SK-N-SH treated with all-trans-retinoic acid at 6 μM for 48 hours (cell line): ENCODE data around the gene ARVCF.

Experiments
- ARNTL ChIP-seq: fragments of 450-650 bp; formaldehyde crosslinking; IDR thresholded peaks from 2 replicates; pipeline ENCODE4 v1.5.0; 2020; ENCODE audit warnings: low read depth, mild to moderate bottlenecking, moderate library complexity, borderline replicate concordance
- ESRRG ChIP-seq: fragments of 250-450 bp; sonication (Bioruptor Pico); IDR thresholded peaks from 2 replicates; pipeline ENCODE4 v1.6.1; 2021; ENCODE audit warnings: mild to moderate bottlenecking
- ISL1 ChIP-seq: fragments of 250-450 bp; sonication (Bioruptor Pico); IDR thresholded peaks from 2 replicates; pipeline ENCODE4 v2.1.2; 2022; ENCODE audit warnings: mild to moderate bottlenecking, moderate library complexity
- OSR1 ChIP-seq: fragments of 250-450 bp; sonication (Bioruptor Pico); IDR thresholded peaks from 2 replicates; pipeline ENCODE4 v1.8.0; 2022; ENCODE audit warnings: moderate library complexity, mild to moderate bottlenecking, inconsistent platforms
- PPARA ChIP-seq: fragments of 250-450 bp; sonication (Bioruptor Pico); IDR thresholded peaks from 2 replicates; pipeline ENCODE4 v1.5.0; 2020; ENCODE audit warnings: mild to moderate bottlenecking, borderline replicate concordance
- TOX ChIP-seq: fragments of 250-450 bp; sonication (Bioruptor Pico); IDR thresholded peaks from 2 replicates; pipeline ENCODE4 v1.8.0; 2021; ENCODE audit warnings: mild to moderate bottlenecking, moderate library complexity, borderline replicate concordance
- ZC3H10 ChIP-seq: fragments of 250-450 bp; sonication (Bioruptor Pico); IDR thresholded peaks from 2 replicates; pipeline ENCODE4 v1.5.1; 2021; ENCODE audit warnings: mild to moderate bottlenecking, moderate library complexity
- ZFP30 ChIP-seq: fragments of 450-650 bp; formaldehyde crosslinking; IDR thresholded peaks from 2 replicates; pipeline ENCODE4 v1.5.0; 2022; ENCODE audit warnings: mild to moderate bottlenecking, moderate library complexity
- ZNF70 ChIP-seq: fragments of 450-650 bp; formaldehyde crosslinking; IDR thresholded peaks from 2 replicates; pipeline ENCODE4 v1.5.0; 2020; ENCODE audit warnings: mild to moderate bottlenecking, moderate library complexity
- ZNF8 ChIP-seq: fragments of 450-650 bp; formaldehyde crosslinking; IDR thresholded peaks from 2 replicates; pipeline ENCODE4 v1.5.0; 2020; ENCODE audit warnings: mild to moderate bottlenecking, moderate library complexity
- TF ChIP-seq, protein P1 (sequence below): fragments of 250-450 bp; sonication (Bioruptor Pico); IDR thresholded peaks from 2 replicates; pipeline ENCODE4 v1.8.0; 2020; ENCODE audit warnings: mild to moderate bottlenecking, moderate library complexity, borderline replicate concordance
- TF ChIP-seq, protein P2 (sequence below): fragments of 250-450 bp; sonication (Bioruptor Pico); IDR thresholded peaks from 2 replicates; pipeline ENCODE4 v1.8.0; 2021; ENCODE audit warnings: low read depth, mild to moderate bottlenecking, moderate library complexity, borderline replicate concordance

- no peak for TF ChIP-seq OSR1
- no peak for TF ChIP-seq ESRRG (CRISPR knock-in tag)
- no peak for TF ChIP-seq ZC3H10 (CRISPR knock-in tag)
- TF ChIP-seq, protein P1, sequence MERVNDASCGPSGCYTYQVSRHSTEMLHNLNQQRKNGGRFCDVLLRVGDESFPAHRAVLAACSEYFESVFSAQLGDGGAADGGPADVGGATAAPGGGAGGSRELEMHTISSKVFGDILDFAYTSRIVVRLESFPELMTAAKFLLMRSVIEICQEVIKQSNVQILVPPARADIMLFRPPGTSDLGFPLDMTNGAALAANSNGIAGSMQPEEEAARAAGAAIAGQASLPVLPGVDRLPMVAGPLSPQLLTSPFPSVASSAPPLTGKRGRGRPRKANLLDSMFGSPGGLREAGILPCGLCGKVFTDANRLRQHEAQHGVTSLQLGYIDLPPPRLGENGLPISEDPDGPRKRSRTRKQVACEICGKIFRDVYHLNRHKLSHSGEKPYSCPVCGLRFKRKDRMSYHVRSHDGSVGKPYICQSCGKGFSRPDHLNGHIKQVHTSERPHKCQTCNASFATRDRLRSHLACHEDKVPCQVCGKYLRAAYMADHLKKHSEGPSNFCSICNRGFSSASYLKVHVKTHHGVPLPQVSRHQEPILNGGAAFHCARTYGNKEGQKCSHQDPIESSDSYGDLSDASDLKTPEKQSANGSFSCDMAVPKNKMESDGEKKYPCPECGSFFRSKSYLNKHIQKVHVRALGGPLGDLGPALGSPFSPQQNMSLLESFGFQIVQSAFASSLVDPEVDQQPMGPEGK, result no peak
- no peak for TF ChIP-seq ARNTL
- TF ChIP-seq ZFP30 (CRISPR knock-in tag), result no peak
- no peak for TF ChIP-seq TOX (CRISPR knock-in tag)
- TF ChIP-seq ZNF8 (CRISPR knock-in tag), result no peak
- TF ChIP-seq ISL1 (CRISPR knock-in tag), result no peak
- no peak for TF ChIP-seq ZNF70
- TF ChIP-seq, protein P2, sequence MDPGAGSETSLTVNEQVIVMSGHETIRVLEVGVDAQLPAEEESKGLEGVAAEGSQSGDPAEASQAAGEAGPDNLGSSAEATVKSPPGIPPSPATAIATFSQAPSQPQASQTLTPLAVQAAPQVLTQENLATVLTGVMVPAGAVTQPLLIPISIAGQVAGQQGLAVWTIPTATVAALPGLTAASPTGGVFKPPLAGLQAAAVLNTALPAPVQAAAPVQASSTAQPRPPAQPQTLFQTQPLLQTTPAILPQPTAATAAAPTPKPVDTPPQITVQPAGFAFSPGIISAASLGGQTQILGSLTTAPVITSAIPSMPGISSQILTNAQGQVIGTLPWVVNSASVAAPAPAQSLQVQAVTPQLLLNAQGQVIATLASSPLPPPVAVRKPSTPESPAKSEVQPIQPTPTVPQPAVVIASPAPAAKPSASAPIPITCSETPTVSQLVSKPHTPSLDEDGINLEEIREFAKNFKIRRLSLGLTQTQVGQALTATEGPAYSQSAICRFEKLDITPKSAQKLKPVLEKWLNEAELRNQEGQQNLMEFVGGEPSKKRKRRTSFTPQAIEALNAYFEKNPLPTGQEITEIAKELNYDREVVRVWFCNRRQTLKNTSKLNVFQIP (CRISPR knock-in tag), result no peak
- no peak for TF ChIP-seq PPARA
Observed at GRCh38 chr22:20009582-20010306, 6.9 kb downstream of the ARVCF start.
